CD4-positive, CD25-positive, alpha-beta regulatory T cell (primary cell): ENCODE measurements around the gene ASB18. TPM values are rescaled to one million over a fixed set of nuclear protein-coding genes. Genes with fewer than 3 reads are reported as not detected.

ENCODE experiments used
- ATAC-seq, 2 donors: fragments of 150-1000 bp; cut with Tn5 transposase; one replicate each; pipeline ENCODE4 v1.10.0; 2021; ENCODE audit warnings: low read depth in 2 of 2, moderate number of reproducible peaks in 2 of 2, moderate library complexity in 1 of 2
- DNase-seq, 3 donors: peaks; one replicate each; pipeline versions ENCODE4 v3.0.0 to v3.0.0-alpha.2; 2012 to 2022; ENCODE audit warnings: mixed read lengths in 1 of 3
- H3K27ac ChIP-seq: one replicate; pipeline ENCODE4 v1.7.0; 2013; ENCODE audit warnings: mild to moderate bottlenecking, low read length; ENCODE audit not compliant: insufficient read depth, poor library complexity, severe bottlenecking
- H3K27me3 ChIP-seq: one replicate; pipeline ENCODE4 v1.7.0; 2013; ENCODE audit warnings: low read length; ENCODE audit not compliant: control insufficient read depth, insufficient read depth
- H3K36me3 ChIP-seq: one replicate; pipeline ENCODE4 v1.7.0; 2013; ENCODE audit warnings: mild to moderate bottlenecking, low read length, moderate library complexity; ENCODE audit not compliant: control insufficient read depth, insufficient read depth
- H3K4me1 ChIP-seq: 2 replicates; pipeline ENCODE4 v1.7.0; 2013; ENCODE audit warnings: mild to moderate bottlenecking, low read length; ENCODE audit not compliant: insufficient read depth, control insufficient read depth, poor library complexity, severe bottlenecking
- H3K4me3 ChIP-seq: one replicate; pipeline ENCODE4 v1.7.0; 2013; ENCODE audit warnings: low read depth, mild to moderate bottlenecking, low read length, moderate library complexity
- H3K9me3 ChIP-seq, 2 experiments: 1 replicate in 1 of 2; 2 replicates in 1 of 2; pipeline ENCODE4 v1.7.0; 2013; ENCODE audit warnings: low read length in 2 of 2, mild to moderate bottlenecking in 1 of 2, moderate library complexity in 1 of 2; ENCODE audit not compliant: control insufficient read depth in 2 of 2
- H3K27ac Mint-ChIP-seq, 3 donors: one replicate each; pipeline ENCODE4 v1.8.0; 2020 to 2022; ENCODE audit warnings: mild to moderate bottlenecking in 3 of 3, mixed read lengths in 3 of 3, moderate library complexity in 2 of 3
- H3K27me3 Mint-ChIP-seq: one replicate; pipeline ENCODE4 v1.8.0; 2022; ENCODE audit warnings: mild to moderate bottlenecking, mixed read lengths
- H3K36me3 Mint-ChIP-seq: one replicate; pipeline ENCODE4 v1.8.0; 2020; ENCODE audit warnings: mixed read lengths
- H3K4me1 Mint-ChIP-seq, 4 donors: one replicate each; pipeline ENCODE4 v1.8.0; 2020 to 2022; ENCODE audit warnings: mixed read lengths in 4 of 4, mild to moderate bottlenecking in 1 of 4
- H3K4me3 Mint-ChIP-seq, 4 donors: one replicate each; pipeline ENCODE4 v1.8.0; 2020 to 2022; ENCODE audit warnings: mild to moderate bottlenecking in 4 of 4, mixed read lengths in 4 of 4, moderate library complexity in 3 of 4
- H3K9me3 Mint-ChIP-seq, 7 donors: one replicate each; pipeline ENCODE4 v1.8.0; 2020 to 2022; ENCODE audit warnings: mixed read lengths in 7 of 7, mild to moderate bottlenecking in 3 of 7, moderate library complexity in 2 of 7
- polyA plus RNA-seq, 4 donors: library from polyadenylated mRNA; unstranded; fragments of 300-500 nt; fragmentation: Illumina TruSeq; gene quantifications; one replicate each; pipeline ENCODE4 v1.2.3, GENCODE V29; 2021
- total RNA-seq: library from RNA; stranded (reverse); gene quantifications from one replicate; pipeline ENCODE4 v1.2.3, GENCODE V29; 2022

The ASB18 gene
- total and polyA plus RNA-seq, 5 donors from 2014 or later = not detected

GRCh38 chr2:236161082-236161462 is 103.1 kb downstream of the ASB18 start:
- ATAC-seq (no peak), DNase-seq (no peak)
- H3K4me3 Mint-ChIP-seq = no peak overlapping the region
- H3K9me3 Mint-ChIP-seq = peaks cover 0 to 5% (median 0%) of the 10 kb centered on the region in 7 donors
- H3K36me3 ChIP-seq = no peaks in the 10 kb centered on the region
- H3K4me1 ChIP-seq = no peaks in the 10 kb centered on the region
- H3K27ac ChIP-seq = no peak overlapping the region
- peaks cover 53% of the 10 kb centered on the region for H3K27me3 Mint-ChIP-seq
- H3K4me1 Mint-ChIP-seq = peaks cover 0 to 4% (median 0%) of the 10 kb centered on the region in 4 donors
- H3K27me3 ChIP-seq = no peaks in the 10 kb centered on the region
- no peak overlapping the region for H3K27ac Mint-ChIP-seq
- H3K36me3 Mint-ChIP-seq = no peaks in the 10 kb centered on the region
- no peak overlapping the region for H3K4me3 ChIP-seq
- H3K9me3 ChIP-seq = no peaks in the 10 kb centered on the region

- Mint-ChIP-seq H3K36me3 (no peaks in the 10 kb centered on the region), H3K4me3 (no peak overlapping the region), H3K4me1 (peaks cover 0 to 4% (median 0%) of the 10 kb centered on the region in 4 donors), H3K27ac (no peak overlapping the region), H3K9me3 (peaks cover 0 to 5% (median 0%) of the 10 kb centered on the region in 7 donors), H3K27me3 (peaks cover 52% of the 10 kb centered on the region)
- Histone ChIP-seq H3K36me3 (no peaks in the 10 kb centered on the region), H3K4me3 (no peak overlapping the region), H3K4me1 (no peaks in the 10 kb centered on the region), H3K27ac (no peak overlapping the region), H3K9me3 (no peaks in the 10 kb centered on the region), H3K27me3 (no peaks in the 10 kb centered on the region)
- no peak for ATAC-seq
- no peak for DNase-seq
Measured at GRCh38 chr2:236160366-236161081, 103.7 kb downstream of the ASB18 start.

- H3K36me3 Mint-ChIP-seq = no peaks in the 10 kb centered on the region
- Histone ChIP-seq H3K27me3 (no peaks in the 10 kb centered on the region), H3K4me1 (no peaks in the 10 kb centered on the region), H3K4me3 (no peak overlapping the region), H3K9me3 (no peaks in the 10 kb centered on the region), H3K36me3 (no peaks in the 10 kb centered on the region), H3K27ac (no peak overlapping the region)
- no peak overlapping the region for H3K27ac Mint-ChIP-seq
- DNase-seq (no peak), ATAC-seq (no peak)
- H3K4me1 Mint-ChIP-seq = peaks cover 0 to 3% (median 0%) of the 10 kb centered on the region in 4 donors
- H3K4me3 Mint-ChIP-seq = no peak overlapping the region
- peaks cover 0 to 4% (median 0%) of the 10 kb centered on the region in 7 donors for H3K9me3 Mint-ChIP-seq
- H3K27me3 Mint-ChIP-seq = peaks cover 44% of the 10 kb centered on the region
Measured at GRCh38 chr2:236159778-236160170, 104.4 kb downstream of the ASB18 start.

GRCh38 chr2:236158969-236159777 is 105.0 kb downstream of the ASB18 start:
- Mint-ChIP-seq H3K27me3 (peaks cover 41% of the 10 kb centered on the region), H3K4me3 (no peak overlapping the region), H3K27ac (no peak overlapping the region), H3K4me1 (peaks cover 0 to 2% (median 0%) of the 10 kb centered on the region in 4 donors), H3K9me3 (peaks cover 0 to 6% (median 0%) of the 10 kb centered on the region in 7 donors), H3K36me3 (no peaks in the 10 kb centered on the region)
- H3K4me3 ChIP-seq = no peak overlapping the region
- H3K27ac ChIP-seq = no peak overlapping the region
- H3K4me1 ChIP-seq = no peaks in the 10 kb centered on the region
- no peaks in the 10 kb centered on the region for H3K9me3 ChIP-seq
- no peak for DNase-seq
- no peak for ATAC-seq
- no peaks in the 10 kb centered on the region for H3K27me3 ChIP-seq
- H3K36me3 ChIP-seq = no peaks in the 10 kb centered on the region

- no peak for DNase-seq
- H3K9me3 ChIP-seq = peaks cover 0 to 2% of the 10 kb centered on the region in 2 experiments
- H3K27me3 Mint-ChIP-seq = peaks cover 40% of the 10 kb centered on the region
- H3K36me3 ChIP-seq = no peaks in the 10 kb centered on the region
- no peak for ATAC-seq
- no peak overlapping the region for H3K4me3 ChIP-seq
- peaks cover 0 to 2% (median under 1%) of the 10 kb centered on the region in 4 donors for H3K4me1 Mint-ChIP-seq
- no peak overlapping the region for H3K4me3 Mint-ChIP-seq
- no peak overlapping the region for H3K27ac ChIP-seq
- H3K36me3 Mint-ChIP-seq = no peaks in the 10 kb centered on the region
- no peaks in the 10 kb centered on the region for H3K27me3 ChIP-seq
- H3K9me3 Mint-ChIP-seq = peaks cover 0 to 11% (median 5%) of the 10 kb centered on the region in 7 donors
- H3K27ac Mint-ChIP-seq = no peak overlapping the region
- no peaks in the 10 kb centered on the region for H3K4me1 ChIP-seq
Measured at GRCh38 chr2:236157815-236158498, 106.2 kb downstream of the ASB18 start.

GRCh38 chr2:236157366-236157765 is 106.8 kb downstream of the ASB18 start:
- Histone ChIP-seq H3K9me3 (peaks cover 0 to 4% of the 10 kb centered on the region in 2 experiments), H3K4me3 (no peak overlapping the region), H3K36me3 (no peaks in the 10 kb centered on the region), H3K27me3 (no peaks in the 10 kb centered on the region), H3K4me1 (no peaks in the 10 kb centered on the region), H3K27ac (no peak overlapping the region)
- Mint-ChIP-seq H3K27ac (no peak overlapping the region), H3K9me3 (peaks cover 0 to 12% (median 6%) of the 10 kb centered on the region in 7 donors), H3K4me3 (no peak overlapping the region), H3K27me3 (peaks cover 34% of the 10 kb centered on the region), H3K36me3 (no peaks in the 10 kb centered on the region), H3K4me1 (peaks cover 0 to 2% (median under 1%) of the 10 kb centered on the region in 4 donors)
- no peak for DNase-seq
- ATAC-seq = no peak

GRCh38 chr2:236156860-236157194 is 107.4 kb downstream of the ASB18 start:
- H3K27ac ChIP-seq = no peak overlapping the region
- no peak overlapping the region for H3K4me3 Mint-ChIP-seq
- H3K27me3 Mint-ChIP-seq = peaks cover 29% of the 10 kb centered on the region
- no peak overlapping the region for H3K4me3 ChIP-seq
- H3K27me3 ChIP-seq = no peaks in the 10 kb centered on the region
- DNase-seq (no peak), ATAC-seq (no peak)
- no peaks in the 10 kb centered on the region for H3K36me3 Mint-ChIP-seq
- H3K36me3 ChIP-seq = no peaks in the 10 kb centered on the region
- peaks cover 0 to 2% (median under 1%) of the 10 kb centered on the region in 4 donors for H3K4me1 Mint-ChIP-seq
- H3K9me3 Mint-ChIP-seq = peaks cover 0 to 14% (median 6%) of the 10 kb centered on the region in 7 donors
- H3K27ac Mint-ChIP-seq = no peak overlapping the region
- H3K9me3 ChIP-seq = peaks cover 0 to 4% of the 10 kb centered on the region in 2 experiments
- no peaks in the 10 kb centered on the region for H3K4me1 ChIP-seq
